Upper lobe of left lung (tissue), 6 donors: ENCODE measurements around the gene CFAP57. TPM values are rescaled to one million over a fixed set of nuclear protein-coding genes. Genes with fewer than 3 reads are reported as not detected.
A peak's percentile ranks its signal among the peaks of the same experiment; 100 is the strongest.

Source experiments
- ATAC-seq, 2 donors: fragments of 200-7000 bp; cut with Tn5 transposase; one replicate each; pipeline ENCODE4 v1.9.1; 2022; ENCODE audit warnings: mild to moderate bottlenecking in 2 of 2, moderate library complexity in 2 of 2; ENCODE audit not compliant: low FRiP score in 2 of 2
- DNase-seq, 2 donors: peaks; one replicate each; pipeline ENCODE4 v3.0.0-alpha.2; 2019 to 2020
- H3K27ac ChIP-seq, 4 donors: fragments of 200-600 bp; sonication (generic); one replicate each; pipeline ENCODE4 v1.5.1; 2016 to 2019
- H3K27me3 ChIP-seq, 4 donors: fragments of 200-600 bp; sonication (generic); one replicate each; pipeline ENCODE4 v1.5.1; 2017 to 2019
- H3K36me3 ChIP-seq, 4 donors: fragments of 200-600 bp; sonication (generic); one replicate each; pipeline ENCODE4 v1.5.1; 2016 to 2019
- H3K4me1 ChIP-seq, 4 donors: fragments of 200-600 bp; sonication (generic); one replicate each; pipeline ENCODE4 v1.5.1; 2018 to 2019
- H3K4me3 ChIP-seq, 4 donors: fragments of 200-600 bp; sonication (generic); one replicate each; pipeline ENCODE4 v1.5.1; 2017 to 2019; ENCODE audit warnings: mild to moderate bottlenecking in 2 of 4, moderate library complexity in 1 of 4
- H3K9me3 ChIP-seq, 4 donors: fragments of 200-600 bp; sonication (generic); one replicate each; pipeline ENCODE4 v1.5.1; 2018 to 2019
- EP300 ChIP-seq, 4 donors: sonication (generic); formaldehyde crosslinking; IDR thresholded peaks; one replicate each; pipeline ENCODE4 v1.5.1; 2017; ENCODE audit warnings: antibody characterized with exemption in 4 of 4, control low read depth in 2 of 4
- POLR2A ChIP-seq, 4 donors: fragments of 450-650 bp; IDR thresholded peaks; one replicate each; pipeline ENCODE4 v1.5.1; 2016 to 2017; ENCODE audit warnings: antibody characterized with exemption in 4 of 4, mild to moderate bottlenecking in 2 of 4
- POLR2AphosphoS5 ChIP-seq, 2 donors: sonication (generic); formaldehyde crosslinking; IDR thresholded peaks; one replicate each; pipeline ENCODE4 v1.5.1; 2017; ENCODE audit warnings: antibody characterized with exemption in 2 of 2
- WGBS, 2 donors: methylation state at CpG; one replicate each; pipeline ENCODE4 v1.1.5; 2017 to 2018; 5-methylcytosine and 5-hydroxymethylcytosine counted together
- total RNA-seq, 6 donors: library from RNA; depleted of rRNA in 4 of 6; stranded (reverse); fragments of >200 nt in 4 of 6; gene quantifications; one replicate each; pipeline versions ENCODE4 v1.1.0 to v1.2.1, GENCODE V29; 2016 to 2021
- TF ChIP-seq, protein P1 (sequence below), 6 experiments: fragments of 450-650 bp in 4 of 6; fragments of 200-600 bp in 2 of 6; sonication (generic) in 2 of 6; IDR thresholded peaks; one replicate each; pipeline ENCODE4 v1.5.1; 2016 to 2019; ENCODE audit warnings: antibody characterized with exemption in 6 of 6
- donor health status: DM: no; HTN: no; CAD: no; lungs with moderate emphysema.
- donor health status: DM: no; HTN: yes; CAD: no; lungs with severe emphysema.

Gene CFAP57
- total RNA-seq, 6 donors from 2014 or later, result 0.37 to 23.1 (median 3.7) TPM

DNA sequence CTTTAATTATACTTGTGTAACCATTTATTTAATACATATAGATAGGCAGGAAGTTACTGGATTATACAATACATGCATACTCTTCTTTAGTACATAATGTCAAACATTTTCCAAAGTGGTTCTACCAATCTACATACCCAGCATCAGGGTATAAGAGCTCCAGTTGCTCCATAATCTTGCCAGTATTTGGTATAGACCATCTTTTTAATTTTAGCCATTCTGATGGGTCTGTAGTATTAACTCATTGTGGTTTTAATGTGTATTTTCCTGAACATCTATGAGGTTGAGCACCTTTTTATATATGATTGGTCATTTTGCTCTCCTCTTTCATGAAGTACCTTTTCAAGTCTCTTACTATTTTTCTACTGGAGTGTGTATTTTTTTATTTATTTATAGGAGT, 32.1 kb upstream of the CFAP57 start:
- TF ChIP-seq, protein P1, sequence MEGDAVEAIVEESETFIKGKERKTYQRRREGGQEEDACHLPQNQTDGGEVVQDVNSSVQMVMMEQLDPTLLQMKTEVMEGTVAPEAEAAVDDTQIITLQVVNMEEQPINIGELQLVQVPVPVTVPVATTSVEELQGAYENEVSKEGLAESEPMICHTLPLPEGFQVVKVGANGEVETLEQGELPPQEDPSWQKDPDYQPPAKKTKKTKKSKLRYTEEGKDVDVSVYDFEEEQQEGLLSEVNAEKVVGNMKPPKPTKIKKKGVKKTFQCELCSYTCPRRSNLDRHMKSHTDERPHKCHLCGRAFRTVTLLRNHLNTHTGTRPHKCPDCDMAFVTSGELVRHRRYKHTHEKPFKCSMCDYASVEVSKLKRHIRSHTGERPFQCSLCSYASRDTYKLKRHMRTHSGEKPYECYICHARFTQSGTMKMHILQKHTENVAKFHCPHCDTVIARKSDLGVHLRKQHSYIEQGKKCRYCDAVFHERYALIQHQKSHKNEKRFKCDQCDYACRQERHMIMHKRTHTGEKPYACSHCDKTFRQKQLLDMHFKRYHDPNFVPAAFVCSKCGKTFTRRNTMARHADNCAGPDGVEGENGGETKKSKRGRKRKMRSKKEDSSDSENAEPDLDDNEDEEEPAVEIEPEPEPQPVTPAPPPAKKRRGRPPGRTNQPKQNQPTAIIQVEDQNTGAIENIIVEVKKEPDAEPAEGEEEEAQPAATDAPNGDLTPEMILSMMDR (IDR thresholded peaks at IDR 0.05), result no peak
- no peak for TF ChIP-seq POLR2A (IDR thresholded peaks at IDR 0.05)
- no peak for TF ChIP-seq POLR2AphosphoS5 (IDR thresholded peaks at IDR 0.05)
- no peak for TF ChIP-seq EP300 (IDR thresholded peaks at IDR 0.05)
- Histone ChIP-seq H3K9me3 (no peaks in the 10 kb centered on the region), H3K27me3 (no peaks in the 10 kb centered on the region), H3K4me1 (no peaks in the 10 kb centered on the region), H3K36me3 (no peaks in the 10 kb centered on the region), H3K27ac (no peak overlapping the region), H3K4me3 (no peak overlapping the region)
- ATAC-seq (no peak), DNase-seq (no peak)

DNA sequence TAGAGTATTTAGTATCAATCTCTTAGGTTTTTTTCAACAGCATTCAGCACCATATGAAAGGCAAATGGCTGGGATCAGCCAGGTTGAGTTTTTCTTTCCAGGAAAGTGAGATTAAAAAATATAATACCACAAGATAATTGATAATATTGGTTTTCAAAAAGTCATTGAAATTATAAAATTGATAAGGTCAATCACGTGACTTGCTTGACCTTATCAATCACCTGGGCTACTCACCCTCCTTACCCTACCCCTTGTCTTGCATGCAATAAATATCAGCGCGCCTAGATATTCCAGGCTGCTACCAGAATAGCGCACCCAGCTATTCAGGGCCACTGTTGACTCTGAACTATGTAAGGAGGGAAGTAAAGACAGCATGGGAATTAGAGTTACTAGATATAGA, 31.5 kb upstream of the CFAP57 start:
- Histone ChIP-seq H3K4me1 (no peaks in the 10 kb centered on the region), H3K9me3 (no peaks in the 10 kb centered on the region), H3K27me3 (no peaks in the 10 kb centered on the region), H3K36me3 (no peaks in the 10 kb centered on the region), H3K27ac (no peak overlapping the region), H3K4me3 (no peak overlapping the region)
- 89 to 92% methylated on average over 4 of the region's 4 CpGs for WGBS, 2 donors
- no peak for TF ChIP-seq POLR2AphosphoS5 (IDR thresholded peaks at IDR 0.05)
- DNase-seq (no peak), ATAC-seq (no peak)

DNA sequence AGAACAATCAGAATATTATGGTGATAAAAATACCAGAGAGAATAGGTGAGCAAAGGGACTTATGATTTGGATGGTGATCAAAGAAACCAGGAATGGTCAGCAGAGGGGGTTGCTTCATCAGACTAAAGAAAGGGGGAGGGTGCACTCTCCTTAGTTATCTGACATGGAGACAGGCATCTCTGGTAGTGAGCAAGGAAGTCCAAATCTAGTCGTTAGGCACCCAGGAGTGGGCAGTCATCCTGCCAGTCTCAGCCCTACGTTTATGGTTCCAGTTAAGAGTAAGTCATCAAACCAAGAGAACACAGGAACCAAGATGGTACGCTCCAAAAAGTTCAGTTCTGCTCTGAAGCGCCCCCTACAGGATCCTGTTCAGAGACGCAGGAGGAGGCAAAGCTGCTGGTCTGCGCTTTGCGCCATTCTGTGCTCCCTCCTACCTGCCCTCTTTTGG, 28.7 kb upstream of the CFAP57 start:
- ATAC-seq (no peak), DNase-seq (no peak)
- H3K27ac ChIP-seq, result no peak overlapping the region
- H3K9me3 ChIP-seq, result no peaks in the 10 kb centered on the region
- H3K4me1 ChIP-seq, result peaks cover 7 to 13% (median 9%) of the 10 kb centered on the region in 4 donors
- H3K4me3 ChIP-seq, result no peak overlapping the region
- no peak for TF ChIP-seq POLR2A (IDR thresholded peaks at IDR 0.05)
- no peak for TF ChIP-seq POLR2AphosphoS5 (IDR thresholded peaks at IDR 0.05)
- no peak for TF ChIP-seq EP300 (IDR thresholded peaks at IDR 0.05)
- TF ChIP-seq, protein P1 (IDR thresholded peaks at IDR 0.05), result no peak
- H3K36me3 ChIP-seq, result no peaks in the 10 kb centered on the region
- WGBS, 2 donors, result 38 to 40% methylated on average over 7 of the region's 7 CpGs
- H3K27me3 ChIP-seq, result peaks cover 0 to 4% (median 0%) of the 10 kb centered on the region in 4 donors

DNA sequence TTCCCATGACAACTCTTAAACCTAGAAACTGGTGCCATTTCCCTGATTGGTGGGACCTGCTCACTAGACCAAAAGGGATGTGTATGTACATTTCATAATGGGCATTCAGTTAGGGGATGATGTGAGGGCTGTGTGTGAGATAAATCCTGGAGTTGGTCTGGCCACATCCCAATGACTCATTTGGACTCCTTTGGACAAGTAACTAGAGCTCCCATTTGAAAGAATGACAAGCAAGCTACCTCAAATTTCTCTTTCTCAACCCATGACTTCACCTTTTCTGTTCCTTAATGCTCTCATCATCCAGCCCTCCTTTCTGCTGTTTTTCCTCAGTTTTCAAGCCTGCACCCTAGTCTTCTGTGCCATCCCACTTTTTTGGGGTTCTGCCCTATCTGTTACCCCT, 27.9 kb upstream of the CFAP57 start:
- ATAC-seq, result no peak
- no peak for DNase-seq
- Histone ChIP-seq H3K4me3 (no peak overlapping the region), H3K4me1 (peaks cover 7 to 13% (median 9%) of the 10 kb centered on the region in 4 donors), H3K27ac (no peak overlapping the region), H3K27me3 (peaks cover 0 to 4% (median 0%) of the 10 kb centered on the region in 4 donors), H3K9me3 (no peaks in the 10 kb centered on the region), H3K36me3 (no peaks in the 10 kb centered on the region)
- TF ChIP-seq POLR2AphosphoS5 (IDR thresholded peaks at IDR 0.05) (no peak), POLR2A (IDR thresholded peaks at IDR 0.05) (no peak), EP300 (IDR thresholded peaks at IDR 0.05) (no peak)
- TF ChIP-seq, protein P1 (IDR thresholded peaks at IDR 0.05), result no peak

DNA sequence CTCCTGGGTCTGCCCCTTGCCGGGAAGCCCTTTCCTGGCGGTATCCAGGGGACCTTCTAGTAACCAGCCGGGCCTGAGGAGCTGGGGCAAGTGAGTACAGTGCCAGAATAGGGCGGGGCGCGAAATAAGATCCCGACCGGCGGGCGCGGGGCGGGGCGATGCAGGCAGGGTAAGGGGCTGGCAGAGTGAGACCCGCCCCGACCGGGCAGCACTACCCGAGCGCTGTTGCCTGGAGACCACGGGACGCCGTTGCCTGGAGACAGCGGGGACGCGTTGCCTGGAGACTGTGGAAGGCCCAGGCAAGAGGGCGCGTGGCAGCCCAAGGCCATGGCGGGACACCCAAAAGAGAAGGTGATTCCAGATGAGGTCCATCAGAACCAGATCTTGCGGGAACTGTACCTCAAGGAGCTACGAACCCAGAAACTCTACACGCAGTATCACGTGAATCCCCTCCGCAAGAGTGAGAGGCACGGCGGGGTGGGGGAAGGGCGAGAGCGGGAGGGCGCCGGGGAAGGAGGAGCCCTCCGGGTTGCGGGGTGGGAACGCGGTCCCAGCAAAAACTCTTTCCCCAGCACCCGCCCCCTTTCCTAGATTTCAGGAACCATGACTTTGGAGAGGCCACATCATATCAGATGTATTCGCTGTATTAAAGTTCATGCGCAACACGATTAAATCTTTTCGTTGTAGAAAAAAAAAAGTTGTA, 24.4 kb upstream of the CFAP57 start:
- no peaks in the 10 kb centered on the region for H3K36me3 ChIP-seq
- 7 to 8% methylated on average over 31 to 47 of the region's 47 CpGs for WGBS, 2 donors
- peaks cover 0 to 4% (median 0%) of the 10 kb centered on the region in 4 donors for H3K27me3 ChIP-seq
- ATAC-seq (peak; percentile 77 to 84), DNase-seq (peak; percentile 89 to 95)
- H3K27ac ChIP-seq, result no peak overlapping the region
- TF ChIP-seq EP300 (IDR thresholded peaks at IDR 0.05) (no peak), POLR2AphosphoS5 (IDR thresholded peaks at IDR 0.05) (no peak), POLR2A (IDR thresholded peaks at IDR 0.05) (no peak)
- TF ChIP-seq, protein P1 (IDR thresholded peaks at IDR 0.05), result no peak
- peak overlapping the region in 3 of 4 donors; percentile 41 to 45 (median 41) for H3K4me3 ChIP-seq
- H3K4me1 ChIP-seq, result peaks cover 7 to 13% (median 9%) of the 10 kb centered on the region in 4 donors
- H3K9me3 ChIP-seq, result no peaks in the 10 kb centered on the region
